Colon (tissue), 2 donors: ENCODE results near the gene DCPS.
"Not testable (repeated sequence)": the region's sequence is repeated elsewhere in the genome, so short reads cannot be mapped to it uniquely, and the experiment has no call there.

Experiments
- FAIRE-seq: peaks from 2 replicates; lab custom pipeline; 2012; peaks lifted over from hg19 to GRCh38; lab: Jason Lieb, UNC
- donor health status: control.
- donor health status: control.

DCPS gene

DNA sequence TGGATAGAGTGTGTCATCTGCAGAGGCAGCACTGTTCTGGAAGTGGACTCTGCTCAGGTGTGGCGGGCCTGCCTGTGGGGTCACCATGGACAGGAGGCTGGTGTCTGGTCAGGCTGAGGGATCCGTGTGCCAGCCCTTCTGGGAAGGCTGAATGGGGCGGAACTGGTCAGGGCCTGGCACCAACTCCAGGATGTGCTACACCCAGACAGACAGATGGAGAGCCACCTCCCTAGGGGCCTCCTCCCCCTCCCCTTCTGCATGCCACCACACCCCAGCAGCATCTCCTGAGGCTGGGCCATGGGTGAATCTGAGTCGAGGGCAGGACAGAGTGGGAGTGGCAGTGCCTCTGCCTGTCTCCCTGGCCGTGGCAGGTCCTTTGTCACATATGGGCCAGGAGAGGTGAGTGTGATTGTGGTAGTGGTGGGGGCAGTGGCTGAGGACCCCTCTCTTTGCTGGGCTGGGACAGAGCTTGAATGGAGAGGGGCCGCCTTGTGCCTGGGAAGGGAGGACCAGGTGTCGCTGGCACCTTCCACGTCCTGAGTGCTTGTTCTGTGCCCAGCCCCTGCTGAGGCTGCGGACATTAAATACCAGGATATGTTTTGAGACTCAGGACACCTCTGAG lies 80.7 kb downstream of the DCPS start:
- no peak for FAIRE-seq

DNA sequence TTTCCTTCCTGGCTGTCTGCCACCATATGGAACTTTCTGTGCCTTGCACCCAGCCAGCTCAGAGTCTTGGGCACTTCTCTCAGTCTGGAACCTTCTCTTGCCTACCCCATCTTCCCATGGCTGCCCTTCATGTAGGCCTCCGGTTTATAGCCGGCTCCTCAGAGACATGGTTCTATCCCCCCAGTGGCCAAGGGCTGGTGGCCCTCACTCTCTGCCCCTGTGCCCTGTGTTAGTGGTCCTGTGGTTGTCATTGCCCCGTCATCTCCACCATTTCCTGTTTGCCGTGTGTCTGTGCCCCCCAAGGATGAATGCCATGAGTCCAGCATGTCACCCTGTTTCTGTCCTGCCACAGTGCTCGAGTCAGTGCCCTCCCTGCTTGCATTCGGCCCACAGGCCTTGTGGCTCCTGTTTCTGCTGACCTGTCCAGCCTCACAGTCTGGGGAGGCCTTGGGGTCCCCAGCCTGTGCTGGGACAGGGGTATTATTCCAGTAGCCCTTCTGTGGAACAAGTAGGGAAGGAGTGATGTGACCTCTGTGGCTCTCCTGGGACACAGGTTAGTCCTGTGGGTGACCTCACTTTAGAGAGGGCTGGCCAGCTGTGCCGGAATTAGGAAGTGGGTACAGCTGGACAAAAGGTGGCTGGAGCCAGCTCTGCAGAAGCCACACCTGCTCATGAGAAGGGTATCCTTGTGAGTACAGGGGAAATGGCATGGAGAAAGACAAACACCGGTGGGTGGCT lies 82.3 kb downstream of the DCPS start:
- FAIRE-seq = no peak

DNA sequence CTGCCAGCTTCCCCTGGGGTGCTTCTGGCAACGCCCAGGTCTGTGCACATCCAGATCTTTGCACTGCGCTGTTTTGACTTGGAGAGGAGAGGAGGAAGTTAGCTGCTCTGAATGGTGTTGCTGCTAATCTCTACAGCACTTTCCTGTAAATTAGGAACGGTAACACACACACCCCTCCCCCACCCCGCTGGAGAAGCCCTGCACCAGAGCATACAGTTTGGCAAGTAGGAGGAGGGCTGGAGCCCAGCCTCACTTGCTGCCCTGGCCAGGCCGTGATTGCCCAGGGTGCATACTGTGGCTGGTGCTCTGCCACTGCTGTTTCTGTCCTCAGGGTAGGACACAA lies 82.8 kb downstream of the DCPS start:
- FAIRE-seq = not testable (repeated sequence)

DNA sequence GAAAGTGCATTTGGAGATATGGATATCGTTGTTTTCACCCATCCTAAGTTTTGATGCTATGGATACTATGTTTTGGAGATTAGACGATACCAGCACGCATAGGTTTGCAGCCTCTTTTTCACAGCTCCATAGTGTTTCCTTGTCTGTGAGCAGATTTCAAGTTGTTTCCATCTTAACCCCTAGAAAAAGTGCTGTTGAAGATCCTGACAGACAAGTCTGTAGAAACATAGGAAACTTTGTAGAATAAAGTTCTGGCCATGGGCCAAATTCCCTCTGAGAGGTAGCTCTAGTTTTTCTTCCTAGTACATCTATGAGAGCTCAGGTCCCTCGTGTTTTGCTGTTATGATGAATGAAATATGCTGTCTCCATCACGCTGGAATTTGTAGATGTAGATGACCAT lies 84.0 kb downstream of the DCPS start:
- no peak for FAIRE-seq

DNA sequence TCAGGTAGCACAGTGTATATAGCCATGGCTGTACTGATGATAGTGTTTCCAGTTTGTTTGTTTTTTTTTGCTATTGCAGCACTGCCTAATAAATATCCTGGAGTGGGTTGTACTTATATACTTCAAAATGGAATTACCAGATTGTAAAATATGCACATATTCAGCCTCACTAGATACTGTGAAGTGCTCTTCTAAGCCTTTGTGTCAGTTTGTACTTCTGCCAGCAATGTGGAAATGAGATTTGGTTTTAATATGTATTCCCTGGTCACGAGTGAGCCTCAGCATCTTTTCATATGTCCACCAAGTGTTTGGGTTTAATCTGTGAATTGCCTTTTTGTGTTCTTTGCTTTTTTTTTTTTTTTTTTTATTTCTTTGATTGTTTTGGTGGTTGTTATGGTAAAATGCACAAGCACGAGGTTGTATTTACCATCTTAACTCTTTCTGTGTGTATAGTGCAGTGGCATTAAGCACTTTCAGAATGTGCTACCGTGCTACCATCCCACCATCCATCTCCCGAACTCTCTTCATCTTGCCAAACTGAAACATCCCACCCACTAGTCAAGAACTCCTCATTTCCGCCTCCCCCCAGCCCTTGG lies 86.5 kb downstream of the DCPS start:
- FAIRE-seq = no peak

DNA sequence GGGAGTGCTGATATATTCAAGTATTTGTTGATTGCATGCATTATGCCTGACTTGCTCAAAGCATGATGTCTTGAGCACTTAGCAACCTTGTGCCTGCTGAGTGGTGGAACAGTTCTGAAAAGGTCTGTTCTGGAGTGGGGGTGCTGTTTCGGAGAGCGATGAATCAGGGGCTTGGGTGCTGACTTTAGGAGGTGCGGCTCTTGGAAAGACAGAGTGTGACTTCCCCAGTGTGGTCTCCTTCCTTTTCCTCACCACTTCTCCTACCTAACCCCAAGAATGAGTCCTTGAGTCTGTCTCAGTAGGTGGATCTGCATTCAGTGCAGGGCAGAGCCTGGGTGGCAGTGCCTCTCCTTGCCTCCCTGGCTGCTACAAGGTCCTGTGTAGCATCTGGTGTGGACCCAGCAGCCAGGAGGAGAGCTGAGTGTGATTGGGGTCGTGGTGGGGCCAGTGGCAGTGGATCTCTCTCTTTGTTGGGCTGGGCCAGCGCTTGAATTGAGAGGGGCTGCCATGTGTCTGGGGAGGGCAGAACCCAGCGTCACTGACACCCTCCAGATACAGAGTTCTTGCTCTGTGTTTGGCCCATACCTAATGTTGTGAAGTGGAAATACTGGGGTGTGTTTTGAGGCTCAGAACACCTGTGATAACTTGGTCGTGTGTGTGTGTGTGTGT lies 87.6 kb downstream of the DCPS start:
- FAIRE-seq = no peak

DNA sequence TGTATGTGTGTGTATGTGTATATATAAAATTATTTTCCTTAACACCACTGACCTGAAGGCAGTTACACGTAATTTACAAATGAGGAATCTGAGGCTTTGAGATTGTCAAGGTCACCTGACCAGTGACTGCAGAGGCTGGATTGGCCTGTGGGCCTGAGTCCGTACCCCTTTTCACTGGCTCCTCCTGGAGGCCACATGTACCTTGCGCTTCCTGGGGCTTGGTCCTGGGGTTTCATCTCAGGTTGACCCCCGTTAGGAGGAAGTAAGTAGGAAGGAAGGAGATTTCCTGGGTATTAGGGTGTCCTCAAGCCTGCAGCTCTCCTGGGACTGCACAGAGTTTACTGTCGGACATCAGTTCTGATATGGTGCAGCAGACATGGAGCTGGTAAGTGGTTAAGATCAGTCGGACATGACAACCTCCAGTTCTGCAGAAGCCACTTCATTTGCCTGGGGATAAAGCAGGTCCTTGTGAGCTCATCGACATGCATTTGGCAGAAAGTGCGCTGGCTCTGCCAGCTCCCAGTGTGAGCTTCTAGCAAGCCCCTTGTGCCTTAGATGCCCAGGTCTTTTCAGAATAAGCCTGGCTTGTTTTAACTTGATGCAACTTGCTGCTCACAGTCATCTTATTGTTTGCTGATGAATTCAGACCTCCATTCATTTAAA lies 88.2 kb downstream of the DCPS start:
- FAIRE-seq = no peak

DNA sequence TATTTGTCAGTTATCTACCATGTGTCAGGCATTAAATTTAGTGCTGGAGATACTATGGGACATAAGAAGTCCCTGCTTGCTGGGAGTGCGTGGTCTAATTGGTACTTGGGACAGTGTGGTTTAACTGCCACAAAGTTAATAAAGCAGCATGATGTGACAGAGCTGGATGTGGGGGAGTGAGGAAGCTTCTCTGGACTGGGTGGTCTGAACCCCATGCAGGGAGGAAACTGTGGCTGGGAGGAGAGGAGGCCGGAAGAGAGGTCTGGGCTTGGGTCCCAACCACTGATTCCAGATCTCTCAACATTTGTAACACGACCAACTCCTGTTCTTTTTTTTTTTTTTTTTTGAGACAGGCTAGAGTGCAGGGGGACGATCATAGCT lies 88.8 kb downstream of the DCPS start:
- no peak for FAIRE-seq

DNA sequence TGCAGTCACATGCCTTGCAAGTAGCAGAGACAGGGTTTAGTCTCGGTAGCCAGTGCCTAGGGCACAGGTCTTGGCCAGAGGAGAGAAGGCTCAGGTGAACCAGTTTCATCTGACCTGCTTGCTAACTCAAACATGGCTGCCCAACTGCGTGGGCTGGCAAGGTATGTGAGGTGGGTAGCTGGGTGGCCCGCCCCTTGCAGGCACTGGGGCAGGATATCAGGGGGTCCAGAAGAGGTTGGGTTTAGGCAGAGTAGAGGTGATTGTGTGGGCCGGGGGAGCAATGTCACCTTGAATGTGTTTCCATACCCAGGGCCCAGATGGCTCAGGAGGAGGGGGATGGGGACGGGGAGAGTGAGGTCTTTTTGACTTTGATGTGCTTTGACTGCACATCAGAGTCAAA lies 89.3 kb downstream of the DCPS start:
- no peak for FAIRE-seq

DNA sequence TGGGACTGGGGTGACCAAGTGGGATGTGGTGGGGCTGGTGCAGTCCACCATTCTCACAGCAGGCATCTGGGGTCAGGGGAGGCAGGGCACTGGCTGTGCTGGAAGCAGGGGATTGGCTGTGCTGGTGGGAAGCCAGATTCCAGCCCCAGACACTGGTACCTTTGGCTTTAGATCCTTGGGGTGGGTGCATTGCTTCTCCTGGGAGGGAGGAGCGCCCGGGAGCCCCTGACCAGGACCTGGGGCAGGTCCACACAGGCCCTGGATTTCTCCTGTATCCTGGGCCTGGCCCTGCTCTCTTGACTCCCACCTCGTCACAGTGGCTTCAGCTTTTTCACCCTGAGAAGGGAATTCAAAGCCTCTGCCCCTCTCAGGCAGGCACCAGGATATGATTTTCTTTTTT lies 90.2 kb downstream of the DCPS start:
- FAIRE-seq = no peak

DNA sequence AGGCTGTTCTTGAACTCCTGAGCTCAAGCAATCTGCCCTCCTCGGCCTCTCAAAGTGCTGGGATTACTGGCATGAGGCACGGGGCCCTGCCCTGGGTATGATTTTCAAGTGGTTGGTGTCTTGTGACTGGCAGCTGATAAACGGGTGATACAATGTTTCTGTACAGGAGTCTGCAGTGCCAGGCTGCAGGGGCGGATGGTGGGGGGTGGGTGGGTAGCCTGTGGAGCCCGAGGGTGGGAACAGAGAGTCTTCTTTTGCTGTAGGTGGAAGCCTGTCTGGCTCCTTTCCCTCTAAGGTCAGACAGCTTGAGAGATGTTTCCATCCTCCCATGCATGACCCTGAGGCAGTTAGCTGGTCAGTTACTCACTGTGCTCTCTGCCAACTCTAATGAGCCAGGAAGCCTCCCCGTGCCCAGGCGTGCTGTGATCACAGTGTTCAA lies 90.8 kb downstream of the DCPS start:
- not testable (repeated sequence) for FAIRE-seq
